Measurements from ENCODE around the gene RFTN1.
"Not testable (repeated sequence)": the region's sequence is repeated elsewhere in the genome, so short reads cannot be mapped to it uniquely, and the experiment has no call there.

RFTN1 gene

GRCh38 chr3:16498130-16498890 lies 15.2 kb downstream of the RFTN1 start:
- TF ChIP-seq, protein P1, sequence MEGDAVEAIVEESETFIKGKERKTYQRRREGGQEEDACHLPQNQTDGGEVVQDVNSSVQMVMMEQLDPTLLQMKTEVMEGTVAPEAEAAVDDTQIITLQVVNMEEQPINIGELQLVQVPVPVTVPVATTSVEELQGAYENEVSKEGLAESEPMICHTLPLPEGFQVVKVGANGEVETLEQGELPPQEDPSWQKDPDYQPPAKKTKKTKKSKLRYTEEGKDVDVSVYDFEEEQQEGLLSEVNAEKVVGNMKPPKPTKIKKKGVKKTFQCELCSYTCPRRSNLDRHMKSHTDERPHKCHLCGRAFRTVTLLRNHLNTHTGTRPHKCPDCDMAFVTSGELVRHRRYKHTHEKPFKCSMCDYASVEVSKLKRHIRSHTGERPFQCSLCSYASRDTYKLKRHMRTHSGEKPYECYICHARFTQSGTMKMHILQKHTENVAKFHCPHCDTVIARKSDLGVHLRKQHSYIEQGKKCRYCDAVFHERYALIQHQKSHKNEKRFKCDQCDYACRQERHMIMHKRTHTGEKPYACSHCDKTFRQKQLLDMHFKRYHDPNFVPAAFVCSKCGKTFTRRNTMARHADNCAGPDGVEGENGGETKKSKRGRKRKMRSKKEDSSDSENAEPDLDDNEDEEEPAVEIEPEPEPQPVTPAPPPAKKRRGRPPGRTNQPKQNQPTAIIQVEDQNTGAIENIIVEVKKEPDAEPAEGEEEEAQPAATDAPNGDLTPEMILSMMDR (conservative IDR thresholded peaks at IDR 0.05) = no peak
- no peak overlapping the region for H3K27ac ChIP-seq

GRCh38 chr3:16496408-16497222 lies 16.9 kb downstream of the RFTN1 start:
- TF ChIP-seq, protein P1 (conservative IDR thresholded peaks at IDR 0.05) = no peak
- no peak overlapping the region for H3K27ac ChIP-seq

GRCh38 chr3:16496008-16496407 lies 17.5 kb downstream of the RFTN1 start:
- H3K27ac ChIP-seq = no peak overlapping the region
- TF ChIP-seq, protein P1 (conservative IDR thresholded peaks at IDR 0.05) = no peak

DNA sequence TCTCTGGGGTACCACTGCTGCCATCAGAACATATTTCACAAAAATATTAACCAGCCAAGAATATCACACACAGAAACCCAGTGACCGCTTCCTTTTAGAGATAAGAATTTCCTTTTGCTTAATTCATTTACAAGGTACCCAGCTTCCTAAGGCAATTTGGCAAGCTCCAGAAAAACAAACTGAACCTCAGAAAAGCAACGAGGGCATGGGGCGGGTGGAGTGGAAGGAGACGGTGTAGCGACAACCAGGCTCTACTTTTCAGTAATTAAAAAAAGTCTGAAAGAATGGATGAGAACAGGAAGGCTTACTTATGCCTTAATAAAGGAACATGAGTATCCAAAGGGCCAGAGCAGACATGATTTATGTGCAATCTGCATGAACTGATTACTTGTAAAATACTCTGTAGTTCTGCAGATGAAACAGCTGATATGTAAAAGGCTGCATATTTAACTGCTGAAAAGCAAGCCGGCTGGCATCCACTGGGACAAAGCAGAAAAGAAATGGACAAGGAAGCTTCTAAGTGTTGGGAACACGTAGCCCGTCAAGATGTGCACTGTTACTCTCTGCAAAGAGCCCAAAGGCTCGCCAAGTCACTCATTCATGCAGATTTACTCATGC lies 18.6 kb downstream of the RFTN1 start:
- TF ChIP-seq, protein P1 (conservative IDR thresholded peaks at IDR 0.05) = no peak
- H3K27ac ChIP-seq = peak overlapping the region; percentile 41

GRCh38 chr3:16494094-16494493 lies 19.4 kb downstream of the RFTN1 start:
- TF ChIP-seq, protein P1 (conservative IDR thresholded peaks at IDR 0.05) = no peak

GRCh38 chr3:16490062-16490619 lies 23.4 kb downstream of the RFTN1 start:
- TF ChIP-seq, protein P1 (conservative IDR thresholded peaks at IDR 0.05) = no peak
- no peak overlapping the region for H3K27ac ChIP-seq

More at GRCh38 chr3:16494094-16494493, 19.4 kb downstream of the RFTN1 start:
- peak overlapping the region; percentile 41; the same call in 1 of the 2 replicates for H3K27ac ChIP-seq

DNA sequence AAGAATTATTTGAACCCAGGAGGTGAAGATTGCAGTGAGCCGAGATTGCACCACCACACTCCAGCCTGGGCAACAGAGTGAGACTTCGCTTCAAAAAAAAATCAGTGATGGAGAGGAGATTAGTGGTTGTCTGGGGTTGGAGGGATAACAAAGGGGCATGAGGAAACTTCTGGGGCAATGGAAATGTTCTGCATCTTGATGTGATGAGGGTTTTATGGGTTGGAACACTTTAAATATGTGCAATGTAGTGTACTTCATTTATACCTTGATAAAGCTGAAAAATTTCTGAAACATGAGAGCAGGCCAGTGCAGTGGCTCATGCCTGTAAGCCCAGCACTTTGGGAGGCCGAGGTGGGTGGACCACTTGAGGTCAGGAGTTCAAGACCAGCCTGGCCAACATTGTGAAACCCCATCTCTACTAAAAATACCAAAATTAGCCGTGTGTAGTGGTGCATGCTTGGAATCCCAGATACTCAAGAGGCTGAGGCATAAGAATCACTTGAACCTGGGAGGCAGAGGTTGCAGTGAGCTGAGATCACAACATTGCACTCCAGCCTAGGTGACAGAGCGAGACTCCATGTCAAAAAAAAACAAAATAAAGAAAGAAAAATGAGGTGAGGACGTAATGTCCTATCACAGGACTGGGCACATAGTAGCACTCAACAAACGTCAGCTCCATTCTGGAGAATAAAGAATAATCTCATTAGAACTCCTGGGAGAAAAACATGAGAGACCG lies 24.0 kb downstream of the RFTN1 start:
- not testable (repeated sequence) for H3K27ac ChIP-seq

Measured in VCaP (cell line).